Liver (tissue), 9 donors: ENCODE measurements around the gene DLX6. TPM values are rescaled to one million over a fixed set of nuclear protein-coding genes. Genes with fewer than 3 reads are reported as not detected.

Experiments
- DNase-seq: peaks from one replicate; pipeline ENCODE4 v3.0.0-alpha.2; 2017; ENCODE audit warnings: low spot score
- H3K27ac ChIP-seq, 2 donors: one replicate each; pipeline ENCODE4 v1.7.0; 2013; ENCODE audit warnings: inconsistent platforms in 2 of 2, low read length in 2 of 2, control low read depth in 1 of 2, low read depth in 1 of 2, mild to moderate bottlenecking in 1 of 2
- H3K27me3 ChIP-seq, 4 donors: one replicate each; pipeline versions ENCODE4 v1.6.1 to v1.7.0; 2013; ENCODE audit warnings: low read length in 3 of 4, inconsistent platforms in 1 of 4, mild to moderate bottlenecking in 1 of 4, moderate library complexity in 1 of 4; ENCODE audit not compliant: control insufficient read depth in 4 of 4, insufficient read depth in 4 of 4
- H3K36me3 ChIP-seq, 4 donors: one replicate each; pipeline versions ENCODE4 v1.6.1 to v1.7.0; 2013; ENCODE audit warnings: low read length in 3 of 4, mild to moderate bottlenecking in 3 of 4, low read depth in 1 of 4, moderate library complexity in 1 of 4; ENCODE audit not compliant: control insufficient read depth in 4 of 4, insufficient read depth in 3 of 4
- H3K4me1 ChIP-seq, 4 donors: one replicate each; pipeline versions ENCODE4 v1.6.1 to v1.7.0; 2013; ENCODE audit warnings: low read length in 3 of 4, mild to moderate bottlenecking in 3 of 4, moderate library complexity in 1 of 4; ENCODE audit not compliant: control insufficient read depth in 4 of 4, insufficient read depth in 4 of 4
- H3K4me3 ChIP-seq, 3 donors: one replicate each; pipeline versions ENCODE4 v1.6.1 to v1.7.0; 2013; ENCODE audit warnings: low read length in 3 of 3, control low read depth in 1 of 3, low read depth in 1 of 3, mild to moderate bottlenecking in 1 of 3
- H3K9ac ChIP-seq, 2 donors: one replicate each; pipeline ENCODE4 v1.7.0; 2013; ENCODE audit warnings: low read length in 2 of 2, mild to moderate bottlenecking in 2 of 2, moderate library complexity in 2 of 2, control low read depth in 1 of 2, low read depth in 1 of 2
- H3K9me3 ChIP-seq, 4 donors: one replicate each; pipeline versions ENCODE4 v1.6.1 to v1.7.0; 2013; ENCODE audit warnings: low read length in 3 of 4; ENCODE audit not compliant: control insufficient read depth in 4 of 4
- EGR1 ChIP-seq, 2 donors: IDR thresholded peaks; 2 replicates each; pipeline ENCODE4 v1.6.1; 2016 to 2018; ENCODE audit warnings: antibody characterized with exemption in 2 of 2, low read depth in 2 of 2
- FOXA1 ChIP-seq: IDR thresholded peaks from 2 replicates; pipeline ENCODE4 v1.6.1; 2016; ENCODE audit warnings: antibody characterized with exemption
- FOXA2 ChIP-seq: IDR thresholded peaks from 2 replicates; pipeline ENCODE4 v1.6.1; 2016; ENCODE audit warnings: antibody characterized with exemption
- GABPA ChIP-seq, 2 donors: IDR thresholded peaks in 1 of 2; conservative IDR thresholded peaks in 1 of 2; 2 replicates each; pipeline ENCODE4 v1.6.1; 2016; ENCODE audit warnings: antibody characterized with exemption in 2 of 2, mild to moderate bottlenecking in 1 of 2, moderate library complexity in 1 of 2
- HNF4A ChIP-seq, 2 donors: conservative IDR thresholded peaks; 2 replicates each; pipeline ENCODE4 v1.6.1; 2016; ENCODE audit warnings: antibody characterized with exemption in 2 of 2, mild to moderate bottlenecking in 2 of 2
- HNF4G ChIP-seq: IDR thresholded peaks from 2 replicates; pipeline ENCODE4 v1.6.1; 2016; ENCODE audit warnings: antibody characterized with exemption
- NR2F2 ChIP-seq: IDR thresholded peaks from 2 replicates; pipeline ENCODE4 v1.6.1; 2016; ENCODE audit warnings: antibody characterized with exemption
- RAD21 ChIP-seq, 2 donors: IDR thresholded peaks; 2 replicates each; pipeline ENCODE4 v1.6.1; 2016; ENCODE audit warnings: antibody characterized with exemption in 2 of 2, mild to moderate bottlenecking in 2 of 2
- REST ChIP-seq: IDR thresholded peaks from 2 replicates; pipeline ENCODE4 v1.6.1; 2016; ENCODE audit warnings: antibody characterized with exemption, mild to moderate bottlenecking
- RXRA ChIP-seq, 2 donors: IDR thresholded peaks; 2 replicates each; pipeline ENCODE4 v1.6.1; 2017 to 2018; ENCODE audit warnings: antibody characterized with exemption in 2 of 2, mild to moderate bottlenecking in 1 of 2
- SP1 ChIP-seq: IDR thresholded peaks from 2 replicates; pipeline ENCODE4 v1.6.1; 2018; ENCODE audit warnings: antibody characterized with exemption, mild to moderate bottlenecking
- TAF1 ChIP-seq: conservative IDR thresholded peaks from 2 replicates; pipeline ENCODE4 v1.6.1; 2016; ENCODE audit warnings: antibody characterized with exemption, mild to moderate bottlenecking
- YY1 ChIP-seq: IDR thresholded peaks from 2 replicates; pipeline ENCODE4 v1.6.1; 2016; ENCODE audit warnings: antibody characterized with exemption, mild to moderate bottlenecking
- WGBS: extraction: QIAGEN DNeasy Blood & Tissue Kit; methylation state at CpG from one replicate; pipeline ENCODE4 v1.1.7; 2013; 5-methylcytosine and 5-hydroxymethylcytosine counted together
- polyA plus RNA-seq, 2 donors: library from polyadenylated mRNA; stranded (reverse) in 1 of 2; unstranded in 1 of 2; fragments of 200-250 nt in 1 of 2; fragments of >200 nt in 1 of 2; fragmentation: Nextera tagmentation in 1 of 2; extraction: Ambion mirVana in 1 of 2; gene quantifications; one replicate each; pipeline versions ENCODE4 v1.2.1 to v1.2.3, GENCODE V29; 2013 to 2015
- total RNA-seq, 2 donors: library from RNA; depleted of rRNA; stranded (reverse); fragments of >200 nt; gene quantifications; one replicate each; pipeline ENCODE4 v1.2.3, GENCODE V29; 2014
- TF ChIP-seq, protein P1 (sequence below): IDR thresholded peaks from 2 replicates; pipeline ENCODE4 v1.6.1; 2016; ENCODE audit warnings: antibody characterized with exemption
- TF ChIP-seq, protein P2 (sequence below): IDR thresholded peaks from 2 replicates; pipeline ENCODE4 v1.6.1; 2016; ENCODE audit warnings: antibody characterized with exemption
- TF ChIP-seq, protein P3 (sequence below): IDR thresholded peaks from 2 replicates; pipeline ENCODE4 v1.6.1; 2016; ENCODE audit warnings: antibody characterized with exemption
- donor health status: healthy.
- donor health status: healthy.
- donor health status: healthy.
- donor health status: healthy.
- donor health status: healthy.

Gene DLX6
- total and polyA plus RNA-seq, 4 donors = not detected

GRCh38 chr7:97020601-97020995, 15.2 kb downstream of the DLX6 start (continued):
- TF ChIP-seq TAF1 = no peak
- TF ChIP-seq SP1 = no peak
- no peak for TF ChIP-seq NR2F2
- no peak for TF ChIP-seq FOXA1
- TF ChIP-seq RAD21 (IDR thresholded peaks at IDR 0.05) = no peak
- TF ChIP-seq EGR1 (IDR thresholded peaks at IDR 0.05; ENCODE audit: low read depth in 2 of 2) = no peak
- TF ChIP-seq HNF4G = no peak
- no peak for TF ChIP-seq FOXA2
- TF ChIP-seq YY1 = no peak

DNA sequence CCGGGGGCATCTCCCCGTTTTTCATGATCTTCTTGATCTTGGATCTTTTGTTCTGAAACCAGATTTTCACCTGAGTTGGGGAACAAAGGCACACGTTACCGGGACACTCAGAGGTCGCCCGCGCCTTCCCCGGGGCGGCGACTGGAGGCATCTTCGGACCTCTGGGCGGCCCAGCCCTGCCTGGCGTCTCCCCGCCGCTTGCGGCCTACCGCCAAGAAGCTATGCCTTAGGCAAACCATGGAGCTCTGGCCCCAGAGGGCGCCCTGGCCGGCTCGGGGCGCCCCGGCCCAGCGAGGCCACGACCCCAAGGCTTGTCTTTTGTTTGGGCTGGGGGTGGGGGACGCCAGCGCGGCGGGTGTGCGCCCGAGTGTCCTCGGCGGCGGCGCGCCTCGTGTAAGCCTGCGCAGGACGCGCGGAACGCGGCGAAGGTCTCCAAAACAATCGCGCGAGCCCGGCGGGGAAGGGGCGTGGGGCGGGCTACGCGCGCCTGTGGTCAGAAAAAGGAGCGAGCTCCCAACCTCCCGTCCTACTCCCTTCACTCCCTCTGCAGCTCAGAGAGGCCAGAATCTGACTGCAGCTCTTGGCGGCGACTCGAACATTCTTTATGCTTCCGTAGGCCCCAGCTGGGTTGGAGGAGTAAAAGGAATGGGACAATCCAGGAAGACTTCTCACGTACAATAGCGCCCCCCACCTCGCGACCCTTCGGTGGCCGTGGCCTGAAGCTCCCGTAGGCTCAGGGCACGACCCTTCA, 15.8 kb downstream of the DLX6 start:
- peaks cover 0 to 8% (median 1%) of the 10 kb centered on the region in 4 donors for H3K9me3 ChIP-seq
- H3K4me3 ChIP-seq = no peak overlapping the region
- WGBS = 7% methylated on average over 67 of the region's 67 CpGs
- H3K9ac ChIP-seq = no peak overlapping the region
- H3K27me3 ChIP-seq = peaks cover 3 to 42% (median 21%) of the 10 kb centered on the region in 4 donors
- TF ChIP-seq GABPA (IDR thresholded peaks at IDR 0.05 in 1 of 2, conservative IDR thresholded peaks at IDR 0.05 in 1 of 2) = no peak
- no peak for TF ChIP-seq NR2F2
- no peak for TF ChIP-seq FOXA1
- TF ChIP-seq, protein P1, sequence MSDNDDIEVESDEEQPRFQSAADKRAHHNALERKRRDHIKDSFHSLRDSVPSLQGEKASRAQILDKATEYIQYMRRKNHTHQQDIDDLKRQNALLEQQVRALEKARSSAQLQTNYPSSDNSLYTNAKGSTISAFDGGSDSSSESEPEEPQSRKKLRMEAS = no peak
- TF ChIP-seq EGR1 (IDR thresholded peaks at IDR 0.05; ENCODE audit: low read depth in 2 of 2) = no peak
- TF ChIP-seq RXRA (IDR thresholded peaks at IDR 0.05) = no peak
- TF ChIP-seq HNF4G = no peak
- no peak for TF ChIP-seq FOXA2
- no peak for TF ChIP-seq YY1
- TF ChIP-seq, protein P2, sequence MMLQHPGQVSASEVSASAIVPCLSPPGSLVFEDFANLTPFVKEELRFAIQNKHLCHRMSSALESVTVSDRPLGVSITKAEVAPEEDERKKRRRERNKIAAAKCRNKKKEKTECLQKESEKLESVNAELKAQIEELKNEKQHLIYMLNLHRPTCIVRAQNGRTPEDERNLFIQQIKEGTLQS = no peak
- TF ChIP-seq, protein P3, sequence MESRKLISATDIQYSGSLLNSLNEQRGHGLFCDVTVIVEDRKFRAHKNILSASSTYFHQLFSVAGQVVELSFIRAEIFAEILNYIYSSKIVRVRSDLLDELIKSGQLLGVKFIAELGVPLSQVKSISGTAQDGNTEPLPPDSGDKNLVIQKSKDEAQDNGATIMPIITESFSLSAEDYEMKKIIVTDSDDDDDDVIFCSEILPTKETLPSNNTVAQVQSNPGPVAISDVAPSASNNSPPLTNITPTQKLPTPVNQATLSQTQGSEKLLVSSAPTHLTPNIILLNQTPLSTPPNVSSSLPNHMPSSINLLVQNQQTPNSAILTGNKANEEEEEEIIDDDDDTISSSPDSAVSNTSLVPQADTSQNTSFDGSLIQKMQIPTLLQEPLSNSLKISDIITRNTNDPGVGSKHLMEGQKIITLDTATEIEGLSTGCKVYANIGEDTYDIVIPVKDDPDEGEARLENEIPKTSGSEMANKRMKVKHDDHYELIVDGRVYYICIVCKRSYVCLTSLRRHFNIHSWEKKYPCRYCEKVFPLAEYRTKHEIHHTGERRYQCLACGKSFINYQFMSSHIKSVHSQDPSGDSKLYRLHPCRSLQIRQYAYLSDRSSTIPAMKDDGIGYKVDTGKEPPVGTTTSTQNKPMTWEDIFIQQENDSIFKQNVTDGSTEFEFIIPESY = no peak
- no peak for TF ChIP-seq REST
- no peak for TF ChIP-seq RAD21 (IDR thresholded peaks at IDR 0.05)
- no peak for TF ChIP-seq HNF4A (conservative IDR thresholded peaks at IDR 0.05)
- H3K4me1 ChIP-seq = peaks cover 12 to 41% (median 23%) of the 10 kb centered on the region in 4 donors
- no peak overlapping the region for H3K27ac ChIP-seq
- DNase-seq = no peak
- H3K36me3 ChIP-seq = no peaks in the 10 kb centered on the region
